ENCODE results near the gene ZXDC.

The ZXDC gene

DNA sequence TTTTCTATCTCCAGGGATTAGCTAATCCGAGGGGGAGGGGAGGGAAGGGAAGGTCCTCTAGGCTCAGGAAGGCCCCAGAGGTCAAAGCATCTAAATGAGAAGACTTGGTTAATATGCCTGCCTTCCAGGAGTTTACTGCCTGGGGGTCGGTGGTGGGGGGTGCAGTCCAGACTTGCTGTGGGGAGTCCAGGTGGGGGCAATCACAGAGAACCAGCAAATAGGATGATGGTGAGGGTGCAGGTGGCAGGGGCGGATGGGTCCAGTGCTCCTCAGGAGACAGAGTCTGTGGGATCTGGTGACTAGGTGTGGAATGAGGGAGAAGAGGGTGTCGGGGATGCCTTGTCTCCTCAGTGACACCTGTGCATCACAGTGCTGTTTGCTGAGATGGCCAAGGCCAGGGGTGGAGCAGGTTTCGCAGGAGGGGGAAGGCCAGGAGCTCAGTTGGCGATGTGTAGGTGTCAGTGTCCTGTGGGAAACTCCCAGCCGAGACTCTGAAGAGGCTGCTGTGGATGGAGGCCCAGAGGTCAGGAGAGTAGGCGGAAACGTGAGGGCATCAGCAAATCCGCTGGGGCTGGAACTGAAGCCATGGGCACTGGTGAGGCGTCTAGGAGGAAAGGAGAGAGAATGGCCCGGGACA lies 72.9 kb downstream of the ZXDC start:
- H3K27ac ChIP-seq = no peak overlapping the region
- no peak for TF ChIP-seq ZFX (IDR thresholded peaks at IDR 0.05; ENCODE audit: borderline replicate concordance)
- TF ChIP-seq, protein P1, sequence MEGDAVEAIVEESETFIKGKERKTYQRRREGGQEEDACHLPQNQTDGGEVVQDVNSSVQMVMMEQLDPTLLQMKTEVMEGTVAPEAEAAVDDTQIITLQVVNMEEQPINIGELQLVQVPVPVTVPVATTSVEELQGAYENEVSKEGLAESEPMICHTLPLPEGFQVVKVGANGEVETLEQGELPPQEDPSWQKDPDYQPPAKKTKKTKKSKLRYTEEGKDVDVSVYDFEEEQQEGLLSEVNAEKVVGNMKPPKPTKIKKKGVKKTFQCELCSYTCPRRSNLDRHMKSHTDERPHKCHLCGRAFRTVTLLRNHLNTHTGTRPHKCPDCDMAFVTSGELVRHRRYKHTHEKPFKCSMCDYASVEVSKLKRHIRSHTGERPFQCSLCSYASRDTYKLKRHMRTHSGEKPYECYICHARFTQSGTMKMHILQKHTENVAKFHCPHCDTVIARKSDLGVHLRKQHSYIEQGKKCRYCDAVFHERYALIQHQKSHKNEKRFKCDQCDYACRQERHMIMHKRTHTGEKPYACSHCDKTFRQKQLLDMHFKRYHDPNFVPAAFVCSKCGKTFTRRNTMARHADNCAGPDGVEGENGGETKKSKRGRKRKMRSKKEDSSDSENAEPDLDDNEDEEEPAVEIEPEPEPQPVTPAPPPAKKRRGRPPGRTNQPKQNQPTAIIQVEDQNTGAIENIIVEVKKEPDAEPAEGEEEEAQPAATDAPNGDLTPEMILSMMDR (IDR thresholded peaks at IDR 0.05) = no peak

- TF ChIP-seq, protein P1 (IDR thresholded peaks at IDR 0.05) = no peak
- TF ChIP-seq ZFX (IDR thresholded peaks at IDR 0.05; ENCODE audit: borderline replicate concordance) = no peak
- no peak overlapping the region for H3K27ac ChIP-seq
Observed at GRCh38 chr3:126402178-126402577, 73.5 kb downstream of the ZXDC start.

DNA sequence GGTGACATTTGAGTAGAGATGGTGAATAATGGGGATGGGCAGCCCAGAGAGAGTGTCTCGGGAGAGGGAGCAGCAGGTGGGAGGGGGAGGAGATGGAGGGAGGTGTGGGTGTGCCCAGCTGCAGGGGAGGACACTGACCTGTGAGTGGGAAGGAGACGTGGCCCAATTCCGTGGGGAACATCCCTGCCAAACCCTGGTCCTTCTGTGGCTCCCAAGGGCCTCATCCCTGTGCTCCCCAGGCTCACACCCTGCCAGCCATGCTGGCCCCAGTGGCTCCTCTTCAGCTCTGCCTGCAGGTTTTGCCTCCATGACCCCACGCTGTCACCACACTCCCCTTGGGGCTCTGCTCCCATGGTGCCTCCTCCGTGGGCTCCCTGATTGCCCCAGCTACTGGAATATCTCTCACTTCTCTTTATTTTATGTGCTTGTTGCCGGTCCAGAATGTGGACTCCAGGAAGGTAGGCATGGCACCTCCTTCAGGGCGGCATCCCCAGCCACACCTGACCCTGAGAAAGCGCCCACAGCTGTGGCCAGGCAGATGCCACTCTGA lies 74.0 kb downstream of the ZXDC start:
- TF ChIP-seq ZFX (IDR thresholded peaks at IDR 0.05; ENCODE audit: borderline replicate concordance) = no peak
- TF ChIP-seq, protein P1 (IDR thresholded peaks at IDR 0.05) = no peak
- no peak overlapping the region for H3K27ac ChIP-seq

DNA sequence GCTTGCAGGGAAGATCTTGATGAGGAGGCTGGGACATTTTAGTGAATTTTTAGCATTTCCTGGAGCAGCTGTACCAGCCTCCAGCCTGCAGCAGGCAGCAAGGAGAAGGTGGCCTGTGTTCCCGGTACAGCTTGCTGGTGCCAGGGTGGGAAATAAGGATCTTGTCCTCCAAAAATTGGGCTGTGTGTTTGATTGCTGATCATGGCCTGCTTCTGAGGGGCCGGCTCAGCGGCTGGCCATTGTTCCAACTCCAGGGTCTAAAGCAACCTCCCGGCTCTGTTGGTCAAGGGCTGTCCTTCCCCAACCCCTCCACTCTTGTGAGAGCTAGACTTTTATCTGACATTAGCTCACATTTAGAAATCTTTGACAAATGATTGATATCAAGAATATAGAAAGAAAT lies 75.9 kb downstream of the ZXDC start:
- no peak overlapping the region for H3K27ac ChIP-seq
- TF ChIP-seq, protein P1 (IDR thresholded peaks at IDR 0.05) = no peak
- TF ChIP-seq ZFX (IDR thresholded peaks at IDR 0.05; ENCODE audit: borderline replicate concordance) = no peak

DNA sequence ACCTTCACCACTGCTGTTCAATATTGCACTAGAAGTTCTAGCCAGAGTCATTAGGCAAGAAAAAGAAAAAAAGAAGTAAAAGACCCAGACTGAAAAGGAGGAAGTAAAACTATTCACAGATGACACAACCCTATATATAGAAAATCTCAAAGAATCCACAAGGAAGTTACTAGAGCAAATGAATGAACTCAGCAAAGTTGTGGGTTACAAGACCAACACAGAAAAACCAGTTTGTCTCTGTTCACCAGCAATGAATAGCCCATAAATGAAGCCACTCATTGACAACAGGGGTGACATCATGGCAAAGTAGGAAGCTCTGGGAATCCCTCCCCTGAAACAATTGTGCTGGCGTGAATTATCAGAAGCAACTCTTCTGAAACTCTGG lies 76.3 kb downstream of the ZXDC start:
- no peak for TF ChIP-seq ZFX (IDR thresholded peaks at IDR 0.05; ENCODE audit: borderline replicate concordance)
- TF ChIP-seq, protein P1 (IDR thresholded peaks at IDR 0.05) = no peak
- no peak overlapping the region for H3K27ac ChIP-seq

- no peak overlapping the region for H3K27ac ChIP-seq
- TF ChIP-seq, protein P1 (IDR thresholded peaks at IDR 0.05) = no peak
- no peak for TF ChIP-seq ZFX (IDR thresholded peaks at IDR 0.05; ENCODE audit: borderline replicate concordance)
Observed at GRCh38 chr3:126398423-126399350, 77.0 kb downstream of the ZXDC start.

Measured in 22Rv1 (cell line).